OCI-LY1 (cell line): Measurements from ENCODE around the gene ZNF136.

Experiments used
- H2AFZ ChIP-seq: fragments of 200-600 bp; sonication (generic), shearing (Covaris generic); 2 replicates; pipeline ENCODE4 v1.6.0; 2014; ENCODE audit warnings: antibody characterized with exemption, mild to moderate bottlenecking, low read length
- H3F3A ChIP-seq: fragments of 200-600 bp; sonication (generic), shearing (Covaris generic); 2 replicates; pipeline ENCODE4 v1.6.0; 2014; ENCODE audit warnings: mild to moderate bottlenecking, antibody characterized with exemption, low read length, moderate library complexity; ENCODE audit not compliant: insufficient read depth
- H3K27ac ChIP-seq: fragments of 200-600 bp; sonication (generic); 2 replicates; pipeline ENCODE4 v1.5.1; 2014; ENCODE audit warnings: low read length, mixed run types, mild to moderate bottlenecking, low read depth; ENCODE audit not compliant: poor library complexity, severe bottlenecking
- H3K27me3 ChIP-seq: fragments of 200-600 bp; sonication (generic); 2 replicates; pipeline ENCODE4 v1.6.0; 2014; ENCODE audit warnings: antibody characterized with exemption, mild to moderate bottlenecking, low read length, moderate library complexity; ENCODE audit not compliant: insufficient read depth
- H3K36me3 ChIP-seq: fragments of 200-600 bp; sonication (generic); 2 replicates; pipeline ENCODE4 v1.6.1; 2014; ENCODE audit warnings: mild to moderate bottlenecking, antibody characterized with exemption, low read length, moderate library complexity, mixed read lengths; ENCODE audit not compliant: insufficient read depth
- H3K4me1 ChIP-seq: fragments of 200-600 bp; sonication (generic); 2 replicates; pipeline ENCODE4 v1.5.1; 2014; ENCODE audit warnings: mild to moderate bottlenecking, low read length, moderate library complexity; ENCODE audit not compliant: insufficient read depth, severe bottlenecking
- H3K4me2 ChIP-seq: fragments of 200-600 bp; sonication (generic), shearing (Covaris generic); 2 replicates; pipeline ENCODE4 v1.6.1; 2014; ENCODE audit warnings: low read length
- H3K4me3 ChIP-seq: fragments of 200-600 bp; sonication (generic); 2 replicates; pipeline ENCODE4 v1.5.1; 2014; ENCODE audit warnings: low read length, low read depth, mild to moderate bottlenecking, mixed read lengths; ENCODE audit not compliant: poor library complexity, severe bottlenecking
- H3K79me2 ChIP-seq: fragments of 200-600 bp; shearing (Covaris generic); 2 replicates; pipeline ENCODE4 v1.6.1; 2016; ENCODE audit warnings: mixed run types, low read length, mixed read lengths; ENCODE audit not compliant: insufficient read depth
- H3K9ac ChIP-seq: fragments of 200-600 bp; sonication (generic), shearing (Covaris generic); 2 replicates; pipeline ENCODE4 v1.6.1; 2014; ENCODE audit warnings: mild to moderate bottlenecking, low read length, mixed read lengths
- H3K9me2 ChIP-seq: fragments of 200-600 bp; sonication (generic), shearing (Covaris generic); 2 replicates; pipeline ENCODE4 v1.6.1; 2014; ENCODE audit warnings: low read depth, mild to moderate bottlenecking, low read length, mixed read lengths
- H3K9me3 ChIP-seq: fragments of 200-600 bp; shearing (Covaris generic); 2 replicates; pipeline ENCODE4 v1.6.1; 2014; ENCODE audit warnings: low read length, mixed read lengths
- H4K20me1 ChIP-seq: fragments of 200-600 bp; sonication (generic), shearing (Covaris generic); 2 replicates; pipeline ENCODE4 v1.6.0; 2016; ENCODE audit warnings: mild to moderate bottlenecking, low read length; ENCODE audit not compliant: insufficient read depth
- EZH2 ChIP-seq: fragments of 200-600 bp; sonication (generic), shearing (Covaris generic); IDR thresholded peaks from 2 replicates; pipeline ENCODE4 v1.8.0; 2017; ENCODE audit warnings: borderline replicate concordance, mixed run types, mild to moderate bottlenecking, antibody characterized with exemption, low read length, moderate library complexity, mixed read lengths
- TF ChIP-seq, protein P1 (sequence below): fragments of 200-600 bp; sonication (generic), shearing (Covaris generic); IDR thresholded peaks from 2 replicates; pipeline ENCODE4 v1.5.1; 2017; ENCODE audit warnings: mild to moderate bottlenecking, antibody characterized with exemption, low read length, moderate library complexity, mixed read lengths

The ZNF136 gene

DNA sequence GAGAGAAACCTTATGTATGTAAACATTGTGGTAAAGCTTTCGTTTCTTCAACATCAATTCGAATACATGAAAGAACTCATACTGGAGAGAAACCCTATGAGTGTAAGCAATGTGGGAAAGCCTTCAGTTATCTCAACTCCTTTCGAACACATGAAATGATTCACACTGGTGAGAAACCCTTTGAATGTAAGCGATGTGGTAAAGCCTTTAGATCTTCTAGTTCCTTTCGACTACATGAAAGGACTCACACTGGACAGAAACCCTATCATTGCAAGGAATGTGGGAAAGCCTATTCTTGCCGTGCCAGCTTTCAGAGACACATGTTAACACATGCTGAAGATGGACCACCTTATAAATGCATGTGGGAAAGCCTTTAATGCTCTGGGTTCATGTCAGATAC is 24.7 kb downstream of the ZNF136 start:
- Histone ChIP-seq H3F3A (no peaks in the 10 kb centered on the region), H3K79me2 (no peaks in the 10 kb centered on the region), H3K9me2 (no peaks in the 10 kb centered on the region), H3K9ac (no peak overlapping the region), H2AFZ (no peak overlapping the region), H3K4me2 (no peak overlapping the region), H3K4me1 (no peaks in the 10 kb centered on the region), H3K9me3 (peaks cover 62% of the 10 kb centered on the region), H4K20me1 (no peaks in the 10 kb centered on the region), H3K4me3 (no peak overlapping the region), H3K36me3 (peaks cover 81% of the 10 kb centered on the region), H3K27ac (no peak overlapping the region), H3K27me3 (no peaks in the 10 kb centered on the region)
- no peak for TF ChIP-seq EZH2
- TF ChIP-seq, protein P1, sequence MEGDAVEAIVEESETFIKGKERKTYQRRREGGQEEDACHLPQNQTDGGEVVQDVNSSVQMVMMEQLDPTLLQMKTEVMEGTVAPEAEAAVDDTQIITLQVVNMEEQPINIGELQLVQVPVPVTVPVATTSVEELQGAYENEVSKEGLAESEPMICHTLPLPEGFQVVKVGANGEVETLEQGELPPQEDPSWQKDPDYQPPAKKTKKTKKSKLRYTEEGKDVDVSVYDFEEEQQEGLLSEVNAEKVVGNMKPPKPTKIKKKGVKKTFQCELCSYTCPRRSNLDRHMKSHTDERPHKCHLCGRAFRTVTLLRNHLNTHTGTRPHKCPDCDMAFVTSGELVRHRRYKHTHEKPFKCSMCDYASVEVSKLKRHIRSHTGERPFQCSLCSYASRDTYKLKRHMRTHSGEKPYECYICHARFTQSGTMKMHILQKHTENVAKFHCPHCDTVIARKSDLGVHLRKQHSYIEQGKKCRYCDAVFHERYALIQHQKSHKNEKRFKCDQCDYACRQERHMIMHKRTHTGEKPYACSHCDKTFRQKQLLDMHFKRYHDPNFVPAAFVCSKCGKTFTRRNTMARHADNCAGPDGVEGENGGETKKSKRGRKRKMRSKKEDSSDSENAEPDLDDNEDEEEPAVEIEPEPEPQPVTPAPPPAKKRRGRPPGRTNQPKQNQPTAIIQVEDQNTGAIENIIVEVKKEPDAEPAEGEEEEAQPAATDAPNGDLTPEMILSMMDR = no peak

DNA sequence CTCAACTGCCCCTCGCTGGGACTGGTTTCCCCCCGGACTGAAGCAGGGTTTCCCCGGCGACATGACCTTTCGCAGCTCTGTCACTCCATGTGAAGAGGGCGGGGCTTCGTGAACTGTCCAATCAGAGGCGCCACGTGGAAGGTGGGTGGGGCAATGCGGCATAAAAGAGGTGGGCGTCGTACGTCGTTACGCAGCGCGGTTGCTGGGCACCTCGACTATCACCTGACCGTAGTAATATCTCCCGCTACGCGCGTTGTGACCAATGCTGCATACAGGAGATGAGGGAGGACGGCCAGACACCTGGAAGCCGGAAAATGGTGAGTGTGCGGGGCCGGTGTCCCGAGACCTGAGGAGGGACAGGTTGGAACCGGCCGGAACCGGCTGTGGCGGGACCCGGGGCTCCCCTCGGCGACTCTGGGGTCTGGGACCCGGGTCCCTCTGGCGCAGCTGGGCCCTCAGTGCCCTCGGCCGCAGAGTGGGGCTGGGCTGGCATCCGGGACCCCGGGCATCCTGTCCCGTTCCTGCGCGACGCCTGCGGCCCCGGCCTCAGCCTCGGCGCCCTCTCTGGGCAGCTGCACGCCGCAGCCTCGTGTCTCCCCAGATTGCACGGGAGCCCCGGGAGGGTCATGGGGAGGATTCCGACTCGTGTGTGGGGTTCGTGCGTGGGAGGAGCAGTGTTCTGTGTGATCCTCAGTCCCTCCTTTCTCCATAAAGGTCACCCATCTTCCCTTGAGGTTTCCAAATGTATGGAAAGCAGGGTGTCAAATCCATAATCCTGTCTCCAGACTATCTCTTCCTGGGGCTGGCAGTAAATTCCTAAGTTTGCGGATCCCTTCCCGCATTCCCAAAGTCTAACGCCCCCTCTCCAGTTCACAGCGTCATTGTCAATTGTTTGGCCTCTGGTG is 32.2 kb downstream of the ZNF136 start:
- Histone ChIP-seq H3K4me1 (no peaks in the 10 kb centered on the region), H3K4me3 (no peak overlapping the region), H3K4me2 (no peak overlapping the region), H3K27ac (no peak overlapping the region), H3K36me3 (peaks cover 29% of the 10 kb centered on the region), H3K9ac (no peak overlapping the region), H3K9me3 (peaks cover 33% of the 10 kb centered on the region), H3F3A (no peaks in the 10 kb centered on the region), H2AFZ (no peak overlapping the region), H3K27me3 (no peaks in the 10 kb centered on the region), H3K79me2 (no peaks in the 10 kb centered on the region), H4K20me1 (no peaks in the 10 kb centered on the region), H3K9me2 (no peaks in the 10 kb centered on the region)
- TF ChIP-seq, protein P1 = no peak
- TF ChIP-seq EZH2 = no peak

DNA sequence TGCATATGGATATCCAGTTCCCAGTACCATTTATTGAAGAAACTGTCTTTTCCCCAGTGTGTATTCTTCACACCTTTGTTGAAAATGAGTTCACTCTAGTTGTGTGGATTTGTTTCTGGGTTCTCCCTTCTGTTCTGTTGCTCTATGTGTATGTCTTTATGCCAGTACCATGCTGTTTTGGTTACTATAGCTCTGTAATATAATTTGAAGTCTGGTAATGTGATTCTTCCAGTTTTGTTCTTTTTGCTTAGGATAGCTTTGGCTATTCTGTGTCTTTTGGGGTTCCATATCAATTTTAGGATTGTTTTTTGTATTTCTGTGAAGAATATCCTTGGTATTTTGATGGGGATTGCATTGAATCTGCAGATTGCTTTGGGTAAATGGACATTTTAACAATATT is 35.2 kb downstream of the ZNF136 start:
- TF ChIP-seq, protein P1 = no peak
- no peak for TF ChIP-seq EZH2
- H3K4me1 ChIP-seq = no peaks in the 10 kb centered on the region
- no peak overlapping the region for H3K9ac ChIP-seq
- no peaks in the 10 kb centered on the region for H3K79me2 ChIP-seq
- peaks cover 5% of the 10 kb centered on the region; the same call in 1 of the 2 replicates for H3K36me3 ChIP-seq
- H3K27ac ChIP-seq = no peak overlapping the region
- no peaks in the 10 kb centered on the region for H3F3A ChIP-seq
- no peak overlapping the region for H2AFZ ChIP-seq
- no peaks in the 10 kb centered on the region for H3K9me2 ChIP-seq
- H3K4me3 ChIP-seq = no peak overlapping the region
- no peak overlapping the region for H3K4me2 ChIP-seq
- no peaks in the 10 kb centered on the region for H3K27me3 ChIP-seq
- H4K20me1 ChIP-seq = no peaks in the 10 kb centered on the region
- H3K9me3 ChIP-seq = peaks cover 29% of the 10 kb centered on the region
